H9 (cell line): Measurements from ENCODE around the gene NOVA1. TPM values are rescaled to one million over a fixed set of nuclear protein-coding genes. Genes with fewer than 3 reads are reported as not detected.

Source experiments
- DNase-seq: peaks from one replicate; pipeline ENCODE4 v3.0.0-alpha.2; 2017
- H2AFZ ChIP-seq: one replicate; pipeline ENCODE4 v1.6.1; 2013; ENCODE audit warnings: mild to moderate bottlenecking, low read length, control low read depth, moderate library complexity
- H2AK5ac ChIP-seq: 2 replicates; pipeline ENCODE4 v1.6.1; 2013; ENCODE audit warnings: low read length, control low read depth, mixed read lengths; ENCODE audit not compliant: insufficient read length
- H2BK120ac ChIP-seq: one replicate; pipeline ENCODE4 v1.6.1; 2013; ENCODE audit warnings: low read depth, mild to moderate bottlenecking, low read length, control low read depth, inconsistent platforms; ENCODE audit not compliant: poor library complexity, severe bottlenecking
- H2BK12ac ChIP-seq: 2 replicates; pipeline ENCODE4 v1.6.1; 2013; ENCODE audit warnings: low read length, control low read depth, mixed read lengths, low read depth; ENCODE audit not compliant: insufficient read length
- H2BK15ac ChIP-seq: 2 replicates; pipeline ENCODE4 v1.6.1; 2013; ENCODE audit warnings: low read depth, low read length, control low read depth
- H2BK20ac ChIP-seq: one replicate; pipeline ENCODE4 v1.6.1; 2013; ENCODE audit warnings: low read depth, mild to moderate bottlenecking, low read length, control low read depth, inconsistent platforms; ENCODE audit not compliant: poor library complexity, severe bottlenecking
- H2BK5ac ChIP-seq: 2 replicates; pipeline ENCODE4 v1.6.1; 2013; ENCODE audit warnings: low read length, control low read depth, mixed read lengths; ENCODE audit not compliant: insufficient read length
- H3K14ac ChIP-seq: 2 replicates; pipeline ENCODE4 v1.6.1; 2013; ENCODE audit warnings: low read length, control low read depth; ENCODE audit not compliant: insufficient read depth
- H3K18ac ChIP-seq: 2 replicates; pipeline ENCODE4 v1.6.1; 2013; ENCODE audit warnings: low read depth, mild to moderate bottlenecking, mixed read lengths, low read length, control low read depth; ENCODE audit not compliant: insufficient read length
- H3K23ac ChIP-seq: 2 replicates; pipeline ENCODE4 v1.6.1; 2013; ENCODE audit warnings: low read length, control low read depth, mixed read lengths, low read depth; ENCODE audit not compliant: insufficient read length
- H3K23me2 ChIP-seq: 2 replicates; pipeline ENCODE4 v1.6.1; 2013; ENCODE audit warnings: low read depth, mild to moderate bottlenecking, mixed read lengths, low read length, control low read depth; ENCODE audit not compliant: insufficient read length, poor library complexity, severe bottlenecking
- H3K27ac ChIP-seq: 2 replicates; pipeline ENCODE4 v1.5.1; 2013; ENCODE audit warnings: low read length, control low read depth, mixed read lengths, low read depth; ENCODE audit not compliant: insufficient read length
- H3K27me3 ChIP-seq: 2 replicates; pipeline ENCODE4 v1.6.1; 2013; ENCODE audit warnings: low read length, control low read depth, inconsistent platforms; ENCODE audit not compliant: insufficient read depth
- H3K4ac ChIP-seq: 2 replicates; pipeline ENCODE4 v1.6.1; 2013; ENCODE audit warnings: low read depth, mild to moderate bottlenecking, control low read depth, inconsistent platforms, low read length, moderate library complexity
- H3K4me1 ChIP-seq: 2 replicates; pipeline ENCODE4 v1.6.1; 2013; ENCODE audit warnings: low read length, control low read depth, inconsistent platforms; ENCODE audit not compliant: insufficient read depth
- H3K4me2 ChIP-seq: 2 replicates; pipeline ENCODE4 v1.6.1; 2013; ENCODE audit warnings: low read length, control low read depth, mixed read lengths; ENCODE audit not compliant: insufficient read length, insufficient read depth
- H3K56ac ChIP-seq: 2 replicates; pipeline ENCODE4 v1.6.1; 2013; ENCODE audit warnings: low read depth, mild to moderate bottlenecking, mixed read lengths, low read length, control low read depth; ENCODE audit not compliant: insufficient read length
- H3K79me1 ChIP-seq: 2 replicates; pipeline ENCODE4 v1.6.1; 2013; ENCODE audit warnings: low read depth, mild to moderate bottlenecking, moderate library complexity, low read length, control low read depth, inconsistent platforms; ENCODE audit not compliant: insufficient read depth, poor library complexity, severe bottlenecking
- H3K79me2 ChIP-seq: 2 replicates; pipeline ENCODE4 v1.6.1; 2013; ENCODE audit warnings: low read length, control low read depth, inconsistent platforms; ENCODE audit not compliant: insufficient read depth
- H3K9ac ChIP-seq: 2 replicates; pipeline ENCODE4 v1.6.1; 2013; ENCODE audit warnings: low read length, control low read depth, mixed read lengths; ENCODE audit not compliant: insufficient read length; ENCODE audit errors: extremely low read depth
- H3K9me3 ChIP-seq: one replicate; pipeline ENCODE4 v1.6.1; 2013; ENCODE audit warnings: low read depth, low read length, inconsistent platforms; ENCODE audit not compliant: control insufficient read depth
- H3T11ph ChIP-seq: one replicate; pipeline ENCODE4 v1.6.1; 2013; ENCODE audit warnings: mild to moderate bottlenecking, low read length, control low read depth, inconsistent platforms
- H4K20me1 ChIP-seq: one replicate; pipeline ENCODE4 v1.6.1; 2013; ENCODE audit not compliant: control insufficient read depth, insufficient read length, insufficient read depth
- H4K5ac ChIP-seq: 2 replicates; pipeline ENCODE4 v1.6.1; 2013; ENCODE audit warnings: low read depth, mild to moderate bottlenecking, mixed read lengths, low read length, control low read depth; ENCODE audit not compliant: insufficient read length
- H4K8ac ChIP-seq: replicated peaks from 2 replicates; pipeline ENCODE4 v1.6.1; 2013; ENCODE audit warnings: low read length, control low read depth, mixed read lengths, low read depth; ENCODE audit not compliant: insufficient read length
- H4K91ac ChIP-seq: 2 replicates; pipeline ENCODE4 v1.6.1; 2013; ENCODE audit warnings: low read depth, mild to moderate bottlenecking, moderate library complexity, mixed read lengths, low read length, control low read depth; ENCODE audit not compliant: insufficient read length
- H3K27ac Mint-ChIP-seq, 3 experiments: 2 replicates in 2 of 3; 3 replicates in 1 of 3; pipeline ENCODE4 v1.8.0; 2020 to 2021; ENCODE audit warnings: mixed read lengths in 3 of 3, mild to moderate bottlenecking in 1 of 3, moderate library complexity in 1 of 3
- H3K27me3 Mint-ChIP-seq: 2 replicates; pipeline ENCODE4 v1.8.0; 2021; ENCODE audit warnings: low read depth, mild to moderate bottlenecking, moderate library complexity, mixed read lengths
- H3K36me3 Mint-ChIP-seq, 3 experiments: 2 replicates in 2 of 3; 3 replicates in 1 of 3; pipeline ENCODE4 v1.8.0; 2020 to 2021; ENCODE audit warnings: low read depth in 3 of 3, mixed read lengths in 3 of 3; ENCODE audit not compliant: insufficient read depth in 1 of 3
- H3K4me1 Mint-ChIP-seq, 2 experiments: 2 replicates each; pipeline ENCODE4 v1.8.0; 2020; ENCODE audit warnings: mixed read lengths in 2 of 2
- H3K4me3 Mint-ChIP-seq, 2 experiments: 2 replicates in 1 of 2; 3 replicates in 1 of 2; pipeline ENCODE4 v1.8.0; 2020 to 2021; ENCODE audit warnings: mild to moderate bottlenecking in 2 of 2, mixed read lengths in 2 of 2, moderate library complexity in 1 of 2
- H3K9me3 Mint-ChIP-seq, 2 experiments: 2 replicates in 1 of 2; 3 replicates in 1 of 2; pipeline ENCODE4 v1.8.0; 2020; ENCODE audit warnings: mild to moderate bottlenecking in 2 of 2, mixed read lengths in 2 of 2, moderate library complexity in 1 of 2
- WGBS: extraction: QIAGEN DNeasy Blood & Tissue Kit; methylation state at CpG from one replicate; pipeline ENCODE4 v1.1.7; 2013; ENCODE audit warnings: missing lambda C conversion rate, low lambda C conversion rate, mixed read lengths; ENCODE audit not compliant: insufficient read length; ENCODE audit errors: extremely low coverage; 5-methylcytosine and 5-hydroxymethylcytosine counted together
- long read RNA-seq: library from polyadenylated mRNA; unstranded; transcript quantifications from one replicate; pipeline ENCODE4 v2.0.0, GENCODE V29; 2020
- total RNA-seq: library from RNA; stranded (reverse); gene quantifications from 2 replicates; pipeline ENCODE4 v1.2.1, GENCODE V29; 2021
- TF ChIP-seq, protein P1 (sequence below): fragments of 200-600 bp; sonication (generic); conservative IDR thresholded peaks from 3 replicates; pipeline ENCODE4 v1.8.0; 2021; ENCODE audit warnings: antibody characterized with exemption, mild to moderate bottlenecking

The NOVA1 gene, protein sequence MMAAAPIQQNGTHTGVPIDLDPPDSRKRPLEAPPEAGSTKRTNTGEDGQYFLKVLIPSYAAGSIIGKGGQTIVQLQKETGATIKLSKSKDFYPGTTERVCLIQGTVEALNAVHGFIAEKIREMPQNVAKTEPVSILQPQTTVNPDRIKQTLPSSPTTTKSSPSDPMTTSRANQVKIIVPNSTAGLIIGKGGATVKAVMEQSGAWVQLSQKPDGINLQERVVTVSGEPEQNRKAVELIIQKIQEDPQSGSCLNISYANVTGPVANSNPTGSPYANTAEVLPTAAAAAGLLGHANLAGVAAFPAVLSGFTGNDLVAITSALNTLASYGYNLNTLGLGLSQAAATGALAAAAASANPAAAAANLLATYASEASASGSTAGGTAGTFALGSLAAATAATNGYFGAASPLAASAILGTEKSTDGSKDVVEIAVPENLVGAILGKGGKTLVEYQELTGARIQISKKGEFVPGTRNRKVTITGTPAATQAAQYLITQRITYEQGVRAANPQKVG
- total RNA-seq, result 11.4 and 13.8 TPM in 2 replicates
- long read RNA-seq, partial matches to known transcripts, result 3 of 10 reads
- long read RNA-seq, other reads (novel, unspliced or antisense), result 4 of 10 reads

GRCh38 chr14:26597589-26598080 lies at the start of gene NOVA1:
Gene NOVA1, minus strand, starts transcription at chr14:26598033. Its CDS starts 597 bp downstream, at chr14:26597436.
- Histone ChIP-seq H2BK12ac (no peak within 1 kb of the TSS), H3K18ac (peak within 1 kb of the TSS; percentile 84), H3K4ac (no peak within 1 kb of the TSS), H2AK5ac (no peak within 1 kb of the TSS), H3K27me3 (no peaks in the 10 kb centered on the region), H3K4me2 (peak within 1 kb of the TSS; percentile 84), H2BK15ac (no peak within 1 kb of the TSS), H3K4me1 (no peaks in the 10 kb centered on the region), H3K56ac (no peak within 1 kb of the TSS), H3K9ac (peak within 1 kb of the TSS; percentile 85), H3K23ac (no peak within 1 kb of the TSS), H3K79me2 (no peaks in the 10 kb centered on the region), H4K5ac (peak within 1 kb of the TSS; percentile 68), H4K8ac (no peak within 1 kb of the TSS), H4K20me1 (no peaks in the 10 kb centered on the region), H3K23me2 (peaks cover 10% of the 10 kb centered on the region), H3K9me3 (no peaks in the 10 kb centered on the region), H3K27ac (no peak within 1 kb of the TSS), H2BK20ac (no peak within 1 kb of the TSS), H3K14ac (peak within 1 kb of the TSS; percentile 93), H3K79me1 (no peaks in the 10 kb centered on the region), H2BK120ac (no peak within 1 kb of the TSS), H4K91ac (no peak within 1 kb of the TSS), H2BK5ac (no peak within 1 kb of the TSS), H2AFZ (no peak within 1 kb of the TSS), H3T11ph (no peak within 1 kb of the TSS)
- peak within 1 kb of the TSS; percentile 93 to 99 (median 98) for H3K27ac Mint-ChIP-seq
- DNase-seq, result no peak
- H3K4me3 Mint-ChIP-seq, result peak within 1 kb of the TSS; percentile 97 to 99
- peaks cover 0 to 7% (median 2%) of the 10 kb centered on the region in 3 experiments; a peak in 1 of 7 replicates for H3K36me3 Mint-ChIP-seq
- TF ChIP-seq, protein P1, sequence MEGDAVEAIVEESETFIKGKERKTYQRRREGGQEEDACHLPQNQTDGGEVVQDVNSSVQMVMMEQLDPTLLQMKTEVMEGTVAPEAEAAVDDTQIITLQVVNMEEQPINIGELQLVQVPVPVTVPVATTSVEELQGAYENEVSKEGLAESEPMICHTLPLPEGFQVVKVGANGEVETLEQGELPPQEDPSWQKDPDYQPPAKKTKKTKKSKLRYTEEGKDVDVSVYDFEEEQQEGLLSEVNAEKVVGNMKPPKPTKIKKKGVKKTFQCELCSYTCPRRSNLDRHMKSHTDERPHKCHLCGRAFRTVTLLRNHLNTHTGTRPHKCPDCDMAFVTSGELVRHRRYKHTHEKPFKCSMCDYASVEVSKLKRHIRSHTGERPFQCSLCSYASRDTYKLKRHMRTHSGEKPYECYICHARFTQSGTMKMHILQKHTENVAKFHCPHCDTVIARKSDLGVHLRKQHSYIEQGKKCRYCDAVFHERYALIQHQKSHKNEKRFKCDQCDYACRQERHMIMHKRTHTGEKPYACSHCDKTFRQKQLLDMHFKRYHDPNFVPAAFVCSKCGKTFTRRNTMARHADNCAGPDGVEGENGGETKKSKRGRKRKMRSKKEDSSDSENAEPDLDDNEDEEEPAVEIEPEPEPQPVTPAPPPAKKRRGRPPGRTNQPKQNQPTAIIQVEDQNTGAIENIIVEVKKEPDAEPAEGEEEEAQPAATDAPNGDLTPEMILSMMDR, result no peak
- peaks cover 10% of the 10 kb centered on the region for H3K27me3 Mint-ChIP-seq
- no CpG with 5 or more reads among the region's 36 CpGs for WGBS
- no peaks in the 10 kb centered on the region; a peak in 2 of 5 replicates for H3K9me3 Mint-ChIP-seq
- H3K4me1 Mint-ChIP-seq, result peaks cover 29 to 34% of the 10 kb centered on the region in 2 experiments
